Stimulated activated CD8-positive, alpha-beta memory T cell treated with anti-CD3 and anti-CD28 coated beads, Interleukin-15, amount 100 ng/mL, for 24 hours (primary cell): ENCODE data around the gene EIF5B.

ENCODE experiments used
- DNase-seq: peaks from one replicate; pipeline ENCODE4 v3.0.0-alpha.2; 2020; ENCODE audit warnings: low read depth

The EIF5B gene

DNA sequence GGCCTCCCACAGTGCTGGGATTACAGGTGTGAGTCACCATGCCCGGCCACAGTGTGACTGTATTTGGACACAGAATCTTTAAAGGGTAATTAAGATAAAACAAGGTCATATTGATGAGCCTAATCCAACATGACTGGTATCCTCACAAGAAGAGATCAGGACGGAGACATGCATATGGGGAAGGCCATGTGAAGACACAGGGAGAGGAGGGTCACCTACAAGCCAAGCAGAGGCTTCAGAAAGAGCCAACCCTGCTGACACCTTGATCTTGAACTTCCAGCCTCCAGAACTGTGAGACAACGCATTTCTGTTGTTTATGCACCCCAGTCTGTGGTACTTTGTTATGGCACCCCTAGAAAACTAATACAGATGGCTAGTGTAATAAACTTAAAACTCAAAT, 80.2 kb downstream of the EIF5B start:
- no peak for DNase-seq

DNA sequence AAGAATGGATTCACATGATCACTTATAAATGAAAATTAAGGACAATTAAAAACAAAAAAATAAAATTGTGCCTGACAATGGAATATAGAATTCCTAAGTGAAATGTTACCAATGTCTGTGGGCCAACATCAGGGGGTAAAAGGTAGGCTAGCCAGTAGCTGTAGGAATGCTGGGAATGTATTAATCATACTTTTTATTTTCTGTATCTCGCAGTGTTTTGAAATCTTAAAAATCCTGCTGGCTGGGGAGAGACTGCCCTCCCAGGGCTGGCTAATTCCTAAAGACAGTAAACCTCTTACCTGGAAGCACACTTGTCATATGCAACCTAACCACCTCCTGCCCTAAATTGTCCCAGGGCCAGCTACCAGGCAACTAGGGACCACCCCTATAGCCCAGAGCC, 82.8 kb downstream of the EIF5B start:
- DNase-seq = no peak

DNA sequence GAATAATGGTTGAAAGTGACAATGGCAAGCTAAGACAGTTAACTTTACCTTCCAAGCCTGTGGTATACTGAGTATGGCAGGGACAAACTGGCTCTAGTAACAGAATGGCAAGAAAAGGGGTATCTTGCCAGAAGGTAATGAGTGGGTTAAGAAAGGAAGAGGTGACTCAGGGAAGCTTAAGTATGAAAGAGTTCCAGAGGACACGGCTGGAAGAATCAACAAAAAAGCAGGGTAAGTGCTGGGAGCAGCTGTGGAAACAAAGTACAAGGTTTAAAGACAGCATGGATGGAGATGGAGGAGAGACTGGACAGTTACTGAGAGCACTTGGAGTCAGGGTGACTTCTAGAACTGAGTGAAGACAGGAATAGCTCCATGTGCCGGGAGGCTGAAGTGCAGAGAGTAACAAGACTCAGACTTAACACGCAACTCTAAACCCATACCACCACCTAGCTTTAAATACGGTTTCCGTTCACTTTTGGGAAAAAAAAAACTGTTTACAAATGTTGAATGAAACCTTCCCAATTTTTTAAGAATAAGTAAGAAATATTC, 83.6 kb downstream of the EIF5B start:
- no peak for DNase-seq

DNA sequence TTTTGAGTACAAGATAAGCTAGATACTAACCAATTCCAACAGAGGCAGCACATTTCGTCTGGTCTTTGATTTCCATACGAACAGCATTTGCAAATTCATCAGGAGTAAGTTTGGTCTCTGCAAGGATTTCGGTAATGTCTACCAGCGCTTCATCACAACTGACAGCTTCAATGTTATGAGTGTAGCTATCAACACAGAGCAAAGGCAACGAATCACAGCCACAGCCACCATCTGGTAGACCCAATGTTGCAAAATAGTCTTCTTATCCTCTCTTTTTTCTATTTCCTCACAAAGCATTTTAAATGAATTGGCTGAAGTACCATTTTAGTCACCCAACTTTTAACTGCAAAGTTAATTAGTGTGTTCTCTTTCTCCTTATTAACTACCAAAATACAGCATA, 84.3 kb downstream of the EIF5B start:
- DNase-seq = no peak

DNA sequence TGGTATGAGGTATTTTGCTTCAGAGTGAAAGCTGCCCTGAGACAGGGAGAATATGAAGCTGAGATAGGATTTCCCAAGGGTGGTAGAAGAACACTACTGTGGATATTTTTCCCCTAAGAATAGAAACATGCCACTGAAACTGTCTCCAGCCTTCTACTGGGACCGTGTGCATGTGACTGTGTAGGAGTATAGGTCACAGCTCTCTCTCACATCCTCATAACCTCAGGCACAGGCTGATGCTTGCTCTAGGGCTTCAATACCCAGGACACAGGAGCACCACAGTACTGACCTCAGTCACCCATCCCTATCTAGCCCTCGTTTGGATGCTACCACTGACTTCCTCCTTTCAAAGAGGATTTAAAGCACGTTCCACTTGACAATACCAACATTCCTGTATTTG, 85.4 kb downstream of the EIF5B start:
- no peak for DNase-seq

DNA sequence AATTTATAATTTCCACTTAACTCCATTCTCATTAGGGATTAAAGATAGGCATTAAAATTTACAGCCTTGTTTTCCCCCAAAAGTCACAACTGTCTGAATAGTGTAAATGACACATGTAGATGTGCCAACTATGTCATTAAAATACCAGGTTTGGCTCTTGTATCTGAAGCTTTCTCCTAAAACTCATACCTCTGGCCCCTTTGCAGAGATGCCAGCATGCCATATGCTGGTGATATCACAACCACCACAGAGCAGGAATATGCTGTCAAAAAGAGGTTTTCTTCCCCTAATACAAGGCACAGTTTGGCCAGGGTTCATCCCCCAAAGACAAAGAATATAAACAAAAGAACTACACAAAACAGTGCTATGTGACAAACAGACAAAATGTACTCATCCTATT, 87.2 kb downstream of the EIF5B start:
- no peak for DNase-seq

DNA sequence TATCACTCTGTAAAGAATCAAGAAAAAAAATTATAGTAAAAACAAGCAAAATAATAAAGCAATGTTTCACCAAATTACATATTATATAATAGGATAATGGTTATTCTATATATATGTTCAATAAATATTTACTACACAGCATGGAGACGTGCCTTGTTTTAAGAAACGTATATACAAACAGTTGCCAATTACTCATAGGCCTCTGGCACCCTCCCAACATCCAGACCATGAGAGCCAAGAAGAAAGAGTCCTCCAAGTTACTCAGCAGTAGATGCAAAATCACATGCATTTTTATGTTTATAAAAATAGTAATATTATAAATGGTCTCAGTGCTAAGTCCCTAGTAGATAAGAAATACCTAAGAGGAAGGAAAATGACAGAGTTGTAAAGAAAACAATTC, 87.8 kb downstream of the EIF5B start:
- DNase-seq = no peak

DNA sequence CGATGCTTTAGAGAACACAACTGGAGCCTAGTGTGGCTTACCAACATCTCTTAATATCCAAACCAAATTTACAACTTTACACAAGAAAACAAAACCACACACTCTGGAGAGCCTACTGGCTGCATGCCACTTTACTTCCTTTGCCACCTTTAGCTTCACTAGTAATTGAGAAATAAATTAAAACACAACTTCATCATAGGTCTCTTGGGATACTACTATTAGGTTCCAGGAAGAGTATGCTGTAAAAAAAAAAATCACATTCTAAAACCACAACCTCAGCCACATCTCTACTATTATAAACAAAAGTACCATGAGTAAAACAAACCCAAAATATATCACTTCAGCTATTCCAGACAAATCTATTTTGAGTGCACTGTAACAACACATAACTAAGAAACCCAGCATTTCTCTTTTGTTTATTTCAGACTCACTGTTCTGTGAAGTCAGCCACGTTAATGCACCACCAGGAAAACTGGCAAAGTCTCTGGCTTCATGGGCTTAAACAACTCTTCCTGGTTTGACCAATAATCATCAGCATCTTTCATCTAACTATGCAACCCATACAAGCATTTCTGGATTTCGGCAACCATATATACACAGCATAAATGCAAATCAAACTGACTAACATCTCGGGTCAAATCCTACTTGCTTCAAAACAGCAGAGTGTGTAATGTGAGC, 93.6 kb downstream of the EIF5B start:
- DNase-seq = no peak

DNA sequence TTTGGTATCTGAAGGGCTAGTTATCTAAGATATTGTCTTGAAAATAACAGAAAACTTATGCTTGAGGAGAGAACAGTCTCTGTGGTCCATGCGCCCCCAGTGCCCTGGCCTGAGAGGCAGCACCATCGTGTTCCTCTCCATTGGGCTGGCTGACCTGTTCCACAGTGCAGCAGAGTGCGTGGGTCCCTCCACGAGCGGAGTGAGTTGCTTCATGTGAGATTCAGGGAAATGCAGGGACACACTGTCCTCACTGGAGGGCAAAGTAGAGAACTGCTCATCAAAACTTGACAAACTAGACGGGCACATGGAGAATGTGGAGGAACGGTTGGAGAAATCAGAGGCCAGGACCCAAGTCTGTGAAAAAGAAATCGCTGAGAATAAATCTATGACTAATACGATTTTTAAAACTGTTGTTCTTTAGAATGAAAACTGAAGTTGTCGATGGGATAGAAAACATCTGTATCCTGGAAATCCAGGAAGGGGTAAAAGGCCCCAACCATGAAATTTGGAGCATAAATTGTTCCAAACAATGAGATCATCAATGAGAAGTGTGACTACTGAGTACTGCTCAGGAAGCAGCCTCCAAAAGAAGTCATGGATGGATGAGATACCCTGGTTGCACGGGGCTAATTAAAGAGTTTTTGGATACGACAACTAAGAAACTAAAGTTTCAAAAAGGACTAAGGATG, 94.5 kb downstream of the EIF5B start:
- DNase-seq = no peak

DNA sequence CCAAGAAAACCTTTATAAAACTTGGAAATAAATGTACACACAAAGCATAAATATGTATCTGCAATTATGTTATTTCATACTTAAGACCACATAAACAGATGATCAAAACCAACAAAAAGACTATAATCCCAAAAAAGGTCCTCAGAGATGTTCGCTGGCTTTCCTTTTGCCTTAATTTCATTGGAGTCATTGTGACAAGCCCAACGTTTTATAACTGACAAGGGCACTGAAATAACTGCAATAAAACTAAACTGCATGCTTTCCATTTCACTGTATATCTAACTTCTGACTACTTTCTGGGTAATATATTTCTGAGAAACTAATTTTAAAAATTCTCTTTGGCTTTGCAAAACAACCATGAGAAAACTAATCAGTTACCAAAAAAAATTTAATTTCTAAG, 96.2 kb downstream of the EIF5B start:
- DNase-seq = no peak

DNA sequence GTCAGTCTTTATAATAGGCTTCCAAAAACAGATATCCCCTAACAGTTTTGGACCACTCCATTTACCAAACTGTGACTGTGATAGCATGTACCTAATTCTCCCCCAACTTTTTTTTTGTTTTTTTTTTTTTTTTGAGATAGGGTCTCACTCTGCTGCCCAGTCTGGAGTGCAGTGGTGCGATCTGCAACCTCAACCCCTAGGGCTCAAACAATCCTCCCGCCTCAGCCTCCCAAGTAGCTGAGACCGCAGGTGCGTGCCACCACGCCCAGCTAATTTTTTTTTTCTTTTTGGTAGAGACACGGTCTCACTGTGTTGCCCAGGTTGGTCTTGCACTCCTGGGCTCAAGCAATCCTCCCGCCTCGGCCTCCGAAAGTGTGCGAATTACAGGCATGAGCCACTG, 99.7 kb downstream of the EIF5B start:
- DNase-seq = no peak

DNA sequence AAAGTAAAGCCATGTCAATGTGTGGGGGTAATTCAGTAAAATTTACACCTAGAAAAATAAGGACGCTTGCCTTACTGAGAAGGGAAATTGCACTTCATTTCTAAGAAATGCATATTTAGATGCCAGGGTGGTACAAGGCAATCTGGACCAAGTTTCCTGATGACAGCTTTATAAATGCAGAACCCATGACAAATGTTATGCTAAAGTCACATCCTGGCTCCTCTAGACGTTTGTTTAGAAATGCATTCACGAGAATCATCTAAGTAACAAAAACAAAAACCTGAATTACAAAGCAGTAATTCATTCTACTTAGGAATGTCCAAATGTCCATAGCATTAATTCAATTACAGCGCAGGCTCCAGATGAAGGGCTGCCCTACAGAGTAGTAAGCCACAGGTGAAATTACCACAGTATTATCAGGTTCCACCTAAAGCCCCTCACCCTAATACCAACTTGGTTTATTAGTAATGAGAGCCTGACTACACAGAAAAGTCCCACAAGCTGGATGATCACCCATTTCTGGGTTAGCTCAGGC, 102.8 kb downstream of the EIF5B start:
- no peak for DNase-seq

DNA sequence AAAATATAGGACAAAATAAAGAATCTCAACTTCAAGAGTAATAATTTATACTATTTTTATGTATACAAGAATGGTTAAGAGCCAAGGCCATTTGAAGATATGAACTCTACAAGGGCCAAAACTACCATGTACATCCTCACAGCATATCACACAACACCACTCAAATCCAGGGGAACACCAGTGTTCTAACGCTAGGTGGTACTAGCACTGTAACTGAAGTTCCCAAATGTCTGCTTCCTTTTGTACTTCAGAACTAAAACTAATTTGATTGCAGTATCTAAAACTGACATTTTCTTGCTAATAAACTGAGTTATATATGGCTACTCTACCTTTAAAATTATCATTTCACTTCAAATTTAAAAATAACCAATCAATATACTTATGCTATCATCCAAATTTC, 105.6 kb downstream of the EIF5B start:
- no peak for DNase-seq

DNA sequence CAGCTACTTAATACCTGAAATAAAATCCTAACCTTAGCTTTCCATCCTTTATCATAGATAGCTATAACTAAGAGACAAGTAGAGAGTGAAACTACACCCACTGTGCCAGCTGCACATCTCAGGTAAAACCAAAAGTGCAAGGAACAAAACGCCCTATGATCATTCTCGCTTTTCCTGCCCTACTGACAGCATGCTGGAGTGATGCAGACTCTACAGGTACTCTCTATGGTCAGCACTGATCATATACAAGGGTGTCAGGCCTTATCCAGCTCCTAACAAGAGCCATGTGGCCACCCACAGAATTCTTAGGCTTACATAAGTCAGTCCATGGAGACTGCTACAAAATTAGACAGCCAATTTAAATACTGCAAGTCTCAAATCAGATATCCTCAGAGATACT, 107.0 kb downstream of the EIF5B start:
- DNase-seq = no peak

DNA sequence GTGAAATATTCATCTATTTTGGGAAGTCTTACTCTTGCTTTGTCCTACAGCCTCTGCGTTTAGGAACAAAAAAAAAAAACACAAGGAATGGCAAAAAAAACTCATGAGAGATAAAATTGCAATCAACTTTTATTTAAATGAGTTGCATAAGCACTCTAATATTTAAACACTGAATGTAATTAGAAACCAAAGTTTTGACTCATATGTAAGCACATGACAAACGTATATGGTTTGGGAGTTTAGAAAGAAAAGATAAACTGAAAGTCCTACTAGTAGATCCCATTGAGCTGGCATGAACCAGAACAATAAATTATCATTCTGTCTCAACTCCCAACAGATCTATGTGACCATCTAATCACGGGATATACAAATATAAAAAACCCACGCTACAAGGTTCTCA, 107.9 kb downstream of the EIF5B start:
- DNase-seq = no peak

DNA sequence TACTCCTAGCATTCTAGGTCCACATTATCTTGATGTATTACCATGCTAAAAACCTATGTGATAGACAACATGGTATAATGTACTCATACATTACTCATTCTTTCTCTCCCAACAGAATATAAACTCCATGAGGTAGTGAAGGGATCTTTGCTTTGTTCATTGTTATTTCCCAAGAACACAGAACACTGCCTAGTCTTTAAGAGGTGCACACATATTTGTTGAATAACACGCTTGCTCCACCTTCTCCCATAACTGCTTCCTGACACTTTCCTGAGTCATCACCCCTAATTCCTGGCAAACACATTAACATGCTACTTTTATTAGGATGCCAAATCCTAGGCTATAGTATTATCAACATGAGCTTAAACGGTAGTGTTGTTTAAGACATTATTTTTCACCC, 111.4 kb downstream of the EIF5B start:
- no peak for DNase-seq

DNA sequence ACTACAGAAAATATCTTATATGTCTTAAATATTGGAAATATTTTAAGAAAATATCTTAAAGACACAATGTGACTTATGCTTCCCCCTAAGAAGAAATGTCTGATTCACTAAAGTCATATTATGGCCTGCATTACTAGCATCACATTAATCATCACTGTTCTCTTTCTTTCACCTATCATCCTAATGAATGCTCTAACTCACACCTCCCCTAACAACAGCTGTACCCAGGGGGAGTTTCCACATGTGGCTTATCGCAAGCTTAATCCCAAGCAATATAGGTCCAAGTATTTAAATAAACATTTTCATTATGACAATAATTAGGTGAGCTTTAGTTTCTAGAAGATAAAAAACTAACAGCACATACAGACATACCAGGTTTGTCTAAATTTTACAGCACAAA, 113.0 kb downstream of the EIF5B start:
- no peak for DNase-seq
